Loucy (cell line): Measurements from ENCODE around the gene RPA3.

ENCODE experiments used
- H2AFZ ChIP-seq: fragments of 200-600 bp; sonication (generic); 2 replicates; pipeline ENCODE4 v1.6.0; 2016; ENCODE audit warnings: antibody characterized with exemption, mild to moderate bottlenecking, low read length, moderate library complexity
- H3F3A ChIP-seq: fragments of 200-600 bp; 2 replicates; pipeline ENCODE4 v1.6.0; 2016; ENCODE audit warnings: antibody characterized with exemption, low read depth, mild to moderate bottlenecking
- H3K27me3 ChIP-seq: fragments of 200-600 bp; sonication (generic); 2 replicates; pipeline ENCODE4 v1.6.1; 2014; ENCODE audit warnings: low read length, mild to moderate bottlenecking; ENCODE audit not compliant: insufficient read depth, poor library complexity, severe bottlenecking
- H3K36me3 ChIP-seq: fragments of 200-600 bp; sonication (generic); 2 replicates; pipeline ENCODE4 v1.6.1; 2016; ENCODE audit warnings: low read length; ENCODE audit not compliant: insufficient read depth
- H3K4me1 ChIP-seq: fragments of 200-600 bp; sonication (generic); 2 replicates; pipeline ENCODE4 v1.5.1; 2014; ENCODE audit warnings: low read length, mild to moderate bottlenecking; ENCODE audit not compliant: insufficient read depth, poor library complexity, severe bottlenecking
- H3K4me2 ChIP-seq: fragments of 200-600 bp; sonication (generic); 2 replicates; pipeline ENCODE4 v1.6.0; 2014; ENCODE audit warnings: antibody characterized with exemption, low read length, low read depth, mild to moderate bottlenecking; ENCODE audit not compliant: poor library complexity, severe bottlenecking
- H3K4me3 ChIP-seq: fragments of 200-600 bp; sonication (generic); 2 replicates; pipeline ENCODE4 v1.5.1; 2014; ENCODE audit warnings: low read length, mild to moderate bottlenecking, mixed read lengths; ENCODE audit not compliant: poor library complexity, severe bottlenecking
- H3K79me2 ChIP-seq: fragments of 200-600 bp; sonication (generic); 2 replicates; pipeline ENCODE4 v1.6.1; 2014; ENCODE audit warnings: low read length; ENCODE audit not compliant: insufficient read depth
- H3K9ac ChIP-seq: fragments of 200-600 bp; sonication (generic); 2 replicates; pipeline ENCODE4 v1.6.0; 2014; ENCODE audit warnings: mild to moderate bottlenecking, low read depth, low read length, moderate library complexity; ENCODE audit not compliant: poor library complexity, severe bottlenecking
- H3K9me2 ChIP-seq: fragments of 200-600 bp; sonication (generic); replicated peaks from 2 replicates; pipeline ENCODE4 v1.6.1; 2016; ENCODE audit warnings: low read depth, low read length, mixed read lengths
- H3K9me3 ChIP-seq: fragments of 200-600 bp; sonication (generic); 2 replicates; pipeline ENCODE4 v1.6.1; 2014; ENCODE audit warnings: mild to moderate bottlenecking, antibody characterized with exemption, low read length, low read depth; ENCODE audit not compliant: insufficient read depth
- H4K20me1 ChIP-seq: fragments of 200-600 bp; sonication (generic); 2 replicates; pipeline ENCODE4 v1.6.0; 2014; ENCODE audit warnings: antibody characterized with exemption, low read length, mild to moderate bottlenecking; ENCODE audit not compliant: insufficient read depth, poor library complexity, severe bottlenecking
- EZH2phosphoT487 ChIP-seq: fragments of 200-600 bp; IDR thresholded peaks from 2 replicates; pipeline ENCODE4 v1.6.1; 2018; ENCODE audit warnings: antibody characterized with exemption, mild to moderate bottlenecking, moderate library complexity, borderline replicate concordance
- TF ChIP-seq, protein P1 (sequence below): fragments of 200-600 bp; sonication (generic); conservative IDR thresholded peaks from 2 replicates; pipeline ENCODE4 v1.5.1; 2014; ENCODE audit warnings: mild to moderate bottlenecking, antibody characterized with exemption, low read length

RPA3 gene

DNA sequence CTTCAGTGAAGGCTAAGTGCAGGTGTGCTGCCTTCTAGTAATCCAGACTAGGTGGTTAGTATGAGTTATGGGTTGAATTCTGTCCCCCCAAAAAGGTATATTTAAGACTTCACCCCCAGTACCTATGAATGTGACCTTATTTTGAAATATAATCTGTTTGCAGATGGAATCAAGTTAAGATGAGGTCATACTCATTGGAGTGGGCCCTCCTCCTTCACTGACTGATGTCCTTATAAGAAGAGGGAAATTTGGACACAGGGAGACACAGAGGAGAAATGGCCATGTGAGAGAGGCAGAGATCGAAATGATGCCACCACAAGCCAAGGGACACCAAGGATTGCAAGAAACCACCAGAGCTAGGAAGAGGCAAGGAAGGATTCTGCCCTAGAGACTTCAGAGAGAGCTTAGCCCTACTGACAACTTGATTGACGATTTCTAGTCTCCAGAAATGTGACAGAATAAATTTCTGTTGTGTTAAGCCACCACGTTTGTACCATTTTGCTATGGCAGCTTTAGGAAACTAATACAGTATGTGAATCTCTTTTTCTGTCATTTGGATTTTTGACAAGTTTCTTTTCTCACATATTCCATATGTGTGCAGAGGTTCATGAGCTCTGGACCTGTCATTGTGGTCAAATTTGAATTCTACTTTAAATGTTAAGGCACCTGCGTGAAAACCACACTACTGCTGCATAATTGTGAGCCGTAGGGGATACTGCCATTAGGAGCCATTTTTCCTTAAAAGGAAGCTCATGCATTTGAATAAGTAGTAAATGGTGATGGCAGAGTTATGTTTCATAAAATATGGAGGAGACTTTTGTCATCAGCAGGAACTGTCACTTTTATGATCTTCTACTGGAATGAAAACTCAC lies 2.6 kb upstream of the RPA3 start:
- H4K20me1 ChIP-seq: no peaks in the 10 kb centered on the region
- no peaks in the 10 kb centered on the region for H3K9me2 ChIP-seq
- no peaks in the 10 kb centered on the region for H3K27me3 ChIP-seq
- TF ChIP-seq EZH2phosphoT487: no peak
- TF ChIP-seq, protein P1, sequence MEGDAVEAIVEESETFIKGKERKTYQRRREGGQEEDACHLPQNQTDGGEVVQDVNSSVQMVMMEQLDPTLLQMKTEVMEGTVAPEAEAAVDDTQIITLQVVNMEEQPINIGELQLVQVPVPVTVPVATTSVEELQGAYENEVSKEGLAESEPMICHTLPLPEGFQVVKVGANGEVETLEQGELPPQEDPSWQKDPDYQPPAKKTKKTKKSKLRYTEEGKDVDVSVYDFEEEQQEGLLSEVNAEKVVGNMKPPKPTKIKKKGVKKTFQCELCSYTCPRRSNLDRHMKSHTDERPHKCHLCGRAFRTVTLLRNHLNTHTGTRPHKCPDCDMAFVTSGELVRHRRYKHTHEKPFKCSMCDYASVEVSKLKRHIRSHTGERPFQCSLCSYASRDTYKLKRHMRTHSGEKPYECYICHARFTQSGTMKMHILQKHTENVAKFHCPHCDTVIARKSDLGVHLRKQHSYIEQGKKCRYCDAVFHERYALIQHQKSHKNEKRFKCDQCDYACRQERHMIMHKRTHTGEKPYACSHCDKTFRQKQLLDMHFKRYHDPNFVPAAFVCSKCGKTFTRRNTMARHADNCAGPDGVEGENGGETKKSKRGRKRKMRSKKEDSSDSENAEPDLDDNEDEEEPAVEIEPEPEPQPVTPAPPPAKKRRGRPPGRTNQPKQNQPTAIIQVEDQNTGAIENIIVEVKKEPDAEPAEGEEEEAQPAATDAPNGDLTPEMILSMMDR: no peak
- no peaks in the 10 kb centered on the region for H3K36me3 ChIP-seq
- H3K4me2 ChIP-seq: no peak overlapping the region
- no peak overlapping the region for H3K9ac ChIP-seq
- H3K4me3 ChIP-seq: no peak overlapping the region
- H3K9me3 ChIP-seq: no peaks in the 10 kb centered on the region
- no peaks in the 10 kb centered on the region for H3F3A ChIP-seq
- no peak overlapping the region for H2AFZ ChIP-seq
- no peaks in the 10 kb centered on the region for H3K79me2 ChIP-seq
- peaks cover 31% of the 10 kb centered on the region for H3K4me1 ChIP-seq

DNA sequence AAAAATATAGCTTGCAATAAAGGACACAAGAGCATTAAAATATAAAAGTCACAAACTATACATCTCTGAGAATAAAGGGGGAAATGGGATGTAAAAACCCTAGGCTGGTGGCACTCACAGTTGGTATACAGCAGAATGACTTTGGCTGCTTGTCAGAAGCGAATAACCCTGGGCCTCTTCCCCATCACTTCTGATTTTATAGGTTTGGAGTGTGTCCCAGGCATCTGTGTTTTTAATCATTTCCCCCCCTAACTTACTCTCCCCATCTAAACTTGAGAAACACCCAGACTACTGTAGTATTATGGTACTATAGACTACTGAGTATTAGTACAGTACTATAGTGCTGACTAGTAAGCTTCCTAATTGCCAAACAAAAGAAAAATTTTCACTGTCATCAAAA lies 1.8 kb upstream of the RPA3 start:
- Histone ChIP-seq H3K36me3 (no peaks in the 10 kb centered on the region), H2AFZ (peak overlapping the region; percentile 88; the same call in 1 of the 2 replicates), H3K4me2 (peak overlapping the region; percentile 34), H3K79me2 (no peaks in the 10 kb centered on the region), H3K9me2 (no peaks in the 10 kb centered on the region), H3K9ac (peak overlapping the region; percentile 24), H3K4me3 (no peak overlapping the region), H3F3A (no peaks in the 10 kb centered on the region), H3K4me1 (peaks cover 31% of the 10 kb centered on the region), H3K9me3 (no peaks in the 10 kb centered on the region), H4K20me1 (no peaks in the 10 kb centered on the region), H3K27me3 (no peaks in the 10 kb centered on the region)
- TF ChIP-seq, protein P1: no peak
- no peak for TF ChIP-seq EZH2phosphoT487

DNA sequence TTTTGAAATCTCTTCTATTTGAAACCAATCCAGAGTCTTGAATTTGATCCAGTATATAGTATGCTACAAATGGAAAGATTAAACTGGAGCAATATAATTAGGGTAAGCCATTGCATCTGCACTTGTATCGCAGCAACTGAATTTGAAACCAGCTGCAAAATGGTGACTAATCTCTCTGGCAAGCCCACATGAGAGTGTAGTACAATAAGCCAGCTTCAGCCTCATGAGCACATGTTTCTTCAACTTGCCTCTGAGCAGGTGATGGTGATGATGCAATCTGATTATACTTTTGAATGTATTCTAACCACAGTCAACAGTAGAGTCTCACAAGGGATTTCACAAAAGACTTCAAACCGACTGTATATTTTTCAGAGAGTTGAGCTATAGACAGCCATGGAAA lies 829 bp upstream of the RPA3 start:
- Histone ChIP-seq H2AFZ (peak overlapping the region; percentile 88), H3K36me3 (no peaks in the 10 kb centered on the region), H3K27me3 (no peaks in the 10 kb centered on the region), H3F3A (no peaks in the 10 kb centered on the region), H3K79me2 (no peaks in the 10 kb centered on the region), H3K9me3 (no peaks in the 10 kb centered on the region), H3K9ac (peak overlapping the region; percentile 24), H3K4me2 (peak overlapping the region; percentile 34), H3K9me2 (no peaks in the 10 kb centered on the region), H4K20me1 (no peaks in the 10 kb centered on the region), H3K4me1 (peaks cover 31% of the 10 kb centered on the region), H3K4me3 (peak overlapping the region; percentile 8)
- TF ChIP-seq, protein P1: no peak
- TF ChIP-seq EZH2phosphoT487: no peak
